Colonic mucosa (tissue), 4 donors: ENCODE data around the gene HNRNPAB. TPM values are rescaled to one million over a fixed set of nuclear protein-coding genes. Genes with fewer than 3 reads are reported as not detected.

Experiments
- DNase-seq: peaks from one replicate; pipeline ENCODE4 v3.0.0-alpha.2; 2020
- H3K27ac ChIP-seq: fragments of 200-600 bp; one replicate; pipeline ENCODE4 v1.8.0; 2021
- H3K27me3 ChIP-seq: fragments of 200-600 bp; one replicate; pipeline ENCODE4 v1.8.0; 2021
- H3K36me3 ChIP-seq: fragments of 200-600 bp; one replicate; pipeline ENCODE4 v1.8.0; 2021
- H3K4me1 ChIP-seq: fragments of 200-600 bp; one replicate; pipeline ENCODE4 v1.8.0; 2021; ENCODE audit warnings: mild to moderate bottlenecking
- H3K4me3 ChIP-seq: fragments of 200-600 bp; one replicate; pipeline ENCODE4 v1.8.0; 2021
- H3K9ac ChIP-seq, 2 donors: one replicate each; pipeline ENCODE4 v1.7.0; 2013; ENCODE audit warnings: control low read depth in 2 of 2, low read depth in 2 of 2, low read length in 2 of 2
- H3K9me3 ChIP-seq: fragments of 200-600 bp; one replicate; pipeline ENCODE4 v1.8.0; 2021
- CTCF ChIP-seq: fragments of 200-600 bp; IDR thresholded peaks from one replicate; pipeline ENCODE4 v1.8.0; 2022; ENCODE audit warnings: antibody characterized with exemption, mild to moderate bottlenecking
- intact Hi-C: fragments of 100-400 bp; cut with DNase I; formaldehyde crosslinking; loops from one replicate; pipeline ENCODE4 v1.14.1; 2022
- total RNA-seq, 2 donors: library from RNA; stranded (reverse); fragmentation: NEBNext Ultra II Directional in 1 of 2; extraction: Animal tissue kit (Norgen Biotek cat#: 25700) in 1 of 2; gene quantifications; one replicate each; pipeline ENCODE4 v1.2.1, GENCODE V29; 2021
- donor health status: healthy.
- donor health status: DM: no; HTN: no; CAD: no.
- donor health status: DM: no; HTN: no; CAD: no.

Gene HNRNPAB
- total RNA-seq, 2 donors from 2014 or later: 286 to 385 TPM

GRCh38 chr5:178231539-178232123 lies 27.3 kb downstream of the HNRNPAB start:
- no peaks in the 10 kb centered on the region for H3K9me3 ChIP-seq
- peaks cover 35% of the 10 kb centered on the region for H3K4me1 ChIP-seq
- peak overlapping the region; percentile 94 to 98 for H3K9ac ChIP-seq
- TF ChIP-seq CTCF: no peak
- no peaks in the 10 kb centered on the region for H3K27me3 ChIP-seq
- H3K4me3 ChIP-seq: peak overlapping the region; percentile 81
- intact Hi-C loops: no loop called here
- DNase-seq: no peak
- no peaks in the 10 kb centered on the region for H3K36me3 ChIP-seq
- H3K27ac ChIP-seq: peak overlapping the region; percentile 96

DNA sequence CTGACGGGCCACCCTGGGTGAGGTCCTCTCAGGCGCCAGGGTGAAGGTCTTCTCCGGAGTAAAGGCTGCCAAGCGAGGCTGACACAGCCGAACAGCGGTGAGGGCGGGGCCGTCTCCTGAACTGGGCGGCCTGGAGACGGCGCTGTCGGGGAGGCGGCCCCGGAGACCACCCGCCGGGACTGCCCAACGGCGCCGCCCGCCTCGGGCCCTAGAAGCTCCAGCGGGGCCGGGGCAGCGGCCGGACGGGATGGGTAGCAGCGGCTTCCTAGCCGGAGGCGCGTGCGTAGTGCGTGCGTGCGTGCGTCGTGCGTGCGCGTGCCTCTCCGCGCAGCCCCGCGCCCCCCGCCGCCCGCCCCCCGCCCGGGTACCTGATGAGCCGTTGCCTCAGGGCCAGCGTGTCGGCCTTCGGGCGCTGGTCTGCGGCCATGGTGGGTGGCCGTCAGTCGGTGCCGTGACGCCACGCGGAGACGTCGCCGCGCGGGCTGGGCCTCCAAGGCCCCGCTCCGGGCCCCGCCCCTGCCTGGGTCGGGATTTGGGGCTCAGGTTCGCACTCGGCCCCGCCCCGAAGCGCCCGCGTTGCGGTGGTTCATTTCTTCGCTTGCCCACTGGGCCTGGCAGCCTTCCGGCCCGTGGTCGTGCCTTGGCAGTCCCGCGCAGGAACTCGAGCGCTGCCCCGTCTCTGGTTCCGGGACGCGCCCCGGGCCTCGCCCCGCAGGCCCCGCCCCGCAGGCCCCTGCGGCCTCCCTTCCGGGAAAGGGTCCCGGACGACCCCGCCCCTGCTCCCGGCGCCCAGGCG lies 28.0 kb downstream of the HNRNPAB start, which contains the start of gene PHYKPL:
TSS of gene PHYKPL (minus strand) at position 679 of the 796 bp plus-strand sequence. CDS start at position 427, 252 bp downstream.
- Histone ChIP-seq H3K36me3 (no peaks in the 10 kb centered on the region), H3K27me3 (no peaks in the 10 kb centered on the region), H3K9ac (peak within 1 kb of the TSS; percentile 94 to 98), H3K27ac (peak within 1 kb of the TSS; percentile 96), H3K4me3 (peak within 1 kb of the TSS; percentile 81), H3K9me3 (no peaks in the 10 kb centered on the region), H3K4me1 (peaks cover 42% of the 10 kb centered on the region)
- intact Hi-C loops: no loop called here
- TF ChIP-seq CTCF: no peak
- DNase-seq: peak; percentile 73

GRCh38 chr5:178232920-178233429 lies 28.6 kb downstream of the HNRNPAB start:
- intact Hi-C loops: no loop called here
- Histone ChIP-seq H3K9ac (peak overlapping the region; percentile 94 to 98), H3K27me3 (no peaks in the 10 kb centered on the region), H3K9me3 (no peaks in the 10 kb centered on the region), H3K36me3 (no peaks in the 10 kb centered on the region), H3K4me1 (peaks cover 40% of the 10 kb centered on the region), H3K27ac (peak overlapping the region; percentile 96), H3K4me3 (peak overlapping the region; percentile 81)
- no peak for TF ChIP-seq CTCF
- DNase-seq: no peak

DNA sequence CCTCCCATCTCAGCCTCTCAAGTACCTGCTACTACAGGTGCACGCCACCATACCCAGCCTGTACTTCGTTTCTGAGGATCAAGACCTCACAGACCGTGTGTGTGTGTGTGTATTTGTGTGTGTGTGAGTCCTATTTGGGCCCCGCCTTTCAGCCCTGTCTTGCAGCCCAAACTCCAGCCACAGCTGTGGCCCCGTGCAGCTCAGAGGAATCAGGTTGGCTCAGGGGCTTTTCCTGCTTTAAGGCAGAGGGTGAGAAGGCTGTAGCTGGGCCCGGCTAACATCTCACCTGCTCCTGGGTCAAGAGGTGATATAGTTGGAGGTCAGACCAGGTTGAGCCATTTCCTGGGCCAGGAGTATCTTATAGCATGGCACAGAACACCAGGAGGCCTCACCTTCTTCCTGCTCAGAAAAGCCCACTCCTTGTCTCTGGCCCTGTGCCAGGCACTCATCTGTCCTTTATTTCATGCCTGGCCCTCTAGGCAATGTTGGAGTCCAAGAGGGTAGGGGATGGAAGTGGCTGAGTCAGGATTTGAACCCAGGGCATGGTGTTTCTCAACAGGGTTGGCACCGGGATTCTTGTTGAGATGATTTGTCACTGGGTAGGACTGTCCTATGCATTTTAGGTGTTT lies 29.9 kb downstream of the HNRNPAB start:
- intact Hi-C loops: no loop called here
- no peak for TF ChIP-seq CTCF
- Histone ChIP-seq H3K27ac (no peak overlapping the region), H3K9me3 (no peaks in the 10 kb centered on the region), H3K36me3 (no peaks in the 10 kb centered on the region), H3K4me3 (no peak overlapping the region), H3K9ac (peak overlapping the region in 1 of 2 donors; percentile 42), H3K4me1 (peaks cover 45% of the 10 kb centered on the region), H3K27me3 (no peaks in the 10 kb centered on the region)
- no peak for DNase-seq

DNA sequence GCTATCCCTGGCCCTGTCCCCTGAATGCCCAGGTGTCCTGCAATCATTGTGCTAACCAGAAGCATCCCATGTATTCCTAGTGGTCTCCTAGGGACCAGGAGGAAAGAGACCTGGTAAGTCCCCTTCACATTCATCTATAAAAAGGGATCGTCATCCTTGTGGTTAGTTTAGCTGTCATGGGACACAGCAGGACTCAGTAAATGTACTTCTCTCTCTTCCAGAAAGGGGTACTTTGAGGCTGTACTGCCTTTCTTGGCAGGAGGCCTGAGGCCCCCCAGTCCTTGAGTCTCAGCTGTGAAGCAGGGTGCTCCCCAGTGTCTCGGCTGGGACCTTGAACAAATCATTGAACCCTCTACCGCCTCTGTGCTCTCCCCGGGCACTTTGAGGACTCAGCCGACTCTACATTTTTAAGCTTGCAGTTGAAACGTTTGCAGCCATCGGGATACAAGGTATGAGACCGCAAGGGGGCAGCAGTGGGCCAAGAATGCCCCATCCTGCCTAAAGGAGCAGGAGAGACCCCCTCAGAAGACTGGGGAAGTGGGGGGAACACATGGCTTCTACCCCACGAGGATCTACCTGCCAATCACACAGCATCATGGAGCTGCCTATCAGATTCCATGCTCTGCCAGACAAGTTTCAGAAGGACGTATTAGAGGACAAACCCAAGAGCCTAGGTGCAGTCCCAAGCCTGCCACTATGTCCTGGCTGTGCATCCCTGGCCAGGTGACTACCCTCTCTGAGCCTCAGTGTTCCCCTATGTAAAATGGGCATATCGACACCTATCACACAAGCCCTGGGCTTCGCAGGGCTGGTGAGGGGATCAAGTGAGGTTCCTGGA lies 30.6 kb downstream of the HNRNPAB start:
- Histone ChIP-seq H3K4me3 (no peak overlapping the region), H3K27me3 (no peaks in the 10 kb centered on the region), H3K4me1 (peaks cover 37% of the 10 kb centered on the region), H3K36me3 (no peaks in the 10 kb centered on the region), H3K27ac (no peak overlapping the region), H3K9me3 (no peaks in the 10 kb centered on the region), H3K9ac (peak overlapping the region; percentile 20 to 42)
- peak; percentile 88 for DNase-seq
- intact Hi-C loops: no loop called here
- peak; percentile 73 for TF ChIP-seq CTCF
